ENCODE measurements around the gene OR10J1.

DNA sequence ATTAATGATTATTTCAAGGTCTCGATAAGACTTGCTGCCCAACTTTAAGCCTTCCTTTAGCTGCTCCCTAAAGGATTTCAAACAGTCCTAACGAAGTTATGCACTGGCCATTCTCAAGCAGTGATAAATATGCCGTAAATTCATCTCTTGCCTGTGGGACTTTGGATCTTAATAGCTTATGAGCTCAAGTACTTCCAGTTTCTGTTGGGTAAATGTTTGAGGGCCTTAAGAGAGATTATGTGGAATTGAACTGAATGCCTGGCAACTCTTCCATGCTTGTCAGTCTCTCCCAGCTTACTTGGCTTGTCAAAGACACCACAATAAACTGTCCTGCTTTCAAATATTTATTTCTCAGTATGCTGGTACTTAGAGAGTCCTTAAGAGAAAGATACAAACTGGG, 11.0 kb upstream of the OR10J1 start:
- TF ChIP-seq, protein P1, sequence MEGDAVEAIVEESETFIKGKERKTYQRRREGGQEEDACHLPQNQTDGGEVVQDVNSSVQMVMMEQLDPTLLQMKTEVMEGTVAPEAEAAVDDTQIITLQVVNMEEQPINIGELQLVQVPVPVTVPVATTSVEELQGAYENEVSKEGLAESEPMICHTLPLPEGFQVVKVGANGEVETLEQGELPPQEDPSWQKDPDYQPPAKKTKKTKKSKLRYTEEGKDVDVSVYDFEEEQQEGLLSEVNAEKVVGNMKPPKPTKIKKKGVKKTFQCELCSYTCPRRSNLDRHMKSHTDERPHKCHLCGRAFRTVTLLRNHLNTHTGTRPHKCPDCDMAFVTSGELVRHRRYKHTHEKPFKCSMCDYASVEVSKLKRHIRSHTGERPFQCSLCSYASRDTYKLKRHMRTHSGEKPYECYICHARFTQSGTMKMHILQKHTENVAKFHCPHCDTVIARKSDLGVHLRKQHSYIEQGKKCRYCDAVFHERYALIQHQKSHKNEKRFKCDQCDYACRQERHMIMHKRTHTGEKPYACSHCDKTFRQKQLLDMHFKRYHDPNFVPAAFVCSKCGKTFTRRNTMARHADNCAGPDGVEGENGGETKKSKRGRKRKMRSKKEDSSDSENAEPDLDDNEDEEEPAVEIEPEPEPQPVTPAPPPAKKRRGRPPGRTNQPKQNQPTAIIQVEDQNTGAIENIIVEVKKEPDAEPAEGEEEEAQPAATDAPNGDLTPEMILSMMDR (conservative IDR thresholded peaks at IDR 0.05; ENCODE audit: low read length) = no peak
- no peak for TF ChIP-seq EZH2phosphoT487 (IDR thresholded peaks at IDR 0.05; ENCODE audit: borderline replicate concordance)
